Measurements from ENCODE around the gene ARSA. TPM values are rescaled to one million over a fixed set of nuclear protein-coding genes. Genes with fewer than 3 reads are reported as not detected.
"Not testable (repeated sequence)": the region's sequence is repeated elsewhere in the genome, so short reads cannot be mapped to it uniquely, and the experiment has no call there.

ARSA gene
- total RNA-seq, 1 donor from 2014 or later = 12.1 TPM

- no peaks in the 10 kb centered on the region for H3K36me3 ChIP-seq (ENCODE audit: control insufficient read depth, insufficient read depth, low read length)
- DNase-seq (ENCODE audit: low read depth) = no peak
- TF ChIP-seq CTCF (IDR thresholded peaks at IDR 0.05; ENCODE audit: insufficient read depth, low read length, severe bottlenecking) = no peak
- FAIRE-seq = no peak
- no peaks in the 10 kb centered on the region for H3K27me3 ChIP-seq (ENCODE audit: control insufficient read depth, insufficient read depth, low read length)
- H3K4me3 ChIP-seq (ENCODE audit: low read depth, low read length) = no peak overlapping the region
Observed at GRCh38 chr22:50670914-50671538, 43.1 kb upstream of the ARSA start.

DNA sequence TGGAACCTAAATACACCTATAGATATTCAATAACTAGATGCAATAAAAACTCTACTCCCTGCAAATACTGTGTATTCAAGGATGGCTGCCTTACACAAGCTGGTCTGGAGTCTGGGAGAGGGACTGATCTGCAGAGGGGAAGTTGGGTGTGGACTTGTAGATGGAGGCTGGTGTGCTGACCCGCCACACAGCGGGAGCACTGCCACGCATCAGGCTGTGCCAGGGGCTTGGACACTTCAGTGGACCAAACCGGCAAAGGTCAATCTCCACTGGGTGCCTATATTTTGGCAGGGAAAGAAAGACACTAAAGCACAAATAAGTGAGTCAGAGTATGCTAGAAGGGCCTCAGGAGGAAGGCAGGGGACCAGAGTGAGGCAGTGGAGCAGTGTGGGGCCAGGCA is 42.6 kb upstream of the ARSA start:
- no peak for TF ChIP-seq CTCF (IDR thresholded peaks at IDR 0.05; ENCODE audit: insufficient read depth, low read length, severe bottlenecking)
- Histone ChIP-seq H3K36me3 (ENCODE audit: control insufficient read depth, insufficient read depth, low read length) (no peaks in the 10 kb centered on the region), H3K27me3 (ENCODE audit: control insufficient read depth, insufficient read depth, low read length) (no peaks in the 10 kb centered on the region), H3K4me3 (ENCODE audit: low read depth, low read length) (no peak overlapping the region)
- DNase-seq (ENCODE audit: low read depth) (no peak), FAIRE-seq (no peak)

- H3K36me3 ChIP-seq (ENCODE audit: control insufficient read depth, insufficient read depth, low read length) = no peaks in the 10 kb centered on the region
- no peak overlapping the region for H3K4me3 ChIP-seq (ENCODE audit: low read depth, low read length)
- H3K27me3 ChIP-seq (ENCODE audit: control insufficient read depth, insufficient read depth, low read length) = no peaks in the 10 kb centered on the region
- FAIRE-seq (no peak), DNase-seq (ENCODE audit: low read depth) (no peak)
- TF ChIP-seq CTCF (IDR thresholded peaks at IDR 0.05; ENCODE audit: insufficient read depth, low read length, severe bottlenecking) = no peak
Observed at GRCh38 chr22:50665738-50666137, 37.8 kb upstream of the ARSA start.

DNA sequence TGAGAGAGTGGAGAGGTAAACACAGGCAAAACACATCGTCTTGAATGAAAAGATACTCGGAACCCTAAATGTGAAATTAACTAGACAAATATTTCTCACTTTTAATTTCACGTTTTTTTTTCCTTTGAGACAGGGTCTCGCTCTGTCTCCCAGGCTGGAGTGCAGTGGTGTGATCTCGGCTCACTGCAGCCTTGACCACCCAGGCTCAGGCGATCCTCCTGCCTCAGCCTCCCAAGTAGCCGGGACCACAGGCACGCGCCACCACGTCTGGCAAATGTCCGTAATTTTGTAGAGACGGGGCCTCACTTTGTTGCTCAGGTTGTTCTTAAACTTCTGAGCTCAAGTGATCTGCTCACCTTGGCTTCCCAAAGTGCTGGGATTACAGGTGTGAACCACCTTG is 37.3 kb upstream of the ARSA start:
- no peak for FAIRE-seq
- no peaks in the 10 kb centered on the region for H3K36me3 ChIP-seq (ENCODE audit: control insufficient read depth, insufficient read depth, low read length)
- TF ChIP-seq CTCF (IDR thresholded peaks at IDR 0.05; ENCODE audit: insufficient read depth, low read length, severe bottlenecking) = no peak
- no peak overlapping the region for H3K4me3 ChIP-seq (ENCODE audit: low read depth, low read length)
- H3K27me3 ChIP-seq (ENCODE audit: control insufficient read depth, insufficient read depth, low read length) = no peaks in the 10 kb centered on the region
- no peak for DNase-seq (ENCODE audit: low read depth)

DNA sequence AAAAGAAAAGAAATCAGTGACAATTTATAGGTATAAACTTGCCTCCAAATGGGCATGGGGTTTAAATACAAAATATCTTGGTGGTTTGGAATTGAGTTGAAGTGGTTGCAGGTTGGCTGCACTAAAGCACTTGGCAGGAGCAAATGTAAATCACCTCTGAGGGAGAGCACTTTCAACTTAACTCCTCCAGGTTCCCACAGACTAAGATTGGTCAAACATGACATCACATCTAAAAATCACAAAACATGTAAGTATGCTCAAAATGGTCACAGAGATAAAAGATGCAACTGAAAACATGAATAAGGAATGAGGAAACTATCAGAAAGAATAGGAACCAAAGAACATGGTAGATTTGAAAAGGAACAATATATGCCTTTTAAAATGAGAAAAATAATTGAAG is 32.4 kb upstream of the ARSA start:
- TF ChIP-seq CTCF (IDR thresholded peaks at IDR 0.05; ENCODE audit: insufficient read depth, low read length, severe bottlenecking) = no peak
- no peaks in the 10 kb centered on the region for H3K36me3 ChIP-seq (ENCODE audit: control insufficient read depth, insufficient read depth, low read length)
- FAIRE-seq (no peak), DNase-seq (ENCODE audit: low read depth) (no peak)
- H3K27me3 ChIP-seq (ENCODE audit: control insufficient read depth, insufficient read depth, low read length) = no peaks in the 10 kb centered on the region
- no peak overlapping the region for H3K4me3 ChIP-seq (ENCODE audit: low read depth, low read length)

GRCh38 chr22:50659711-50660110 is 31.8 kb upstream of the ARSA start:
- not testable (repeated sequence) for FAIRE-seq; H3K36me3 ChIP-seq (ENCODE audit: control insufficient read depth, insufficient read depth, low read length); H3K27me3 ChIP-seq (ENCODE audit: control insufficient read depth, insufficient read depth, low read length); H3K4me3 ChIP-seq (ENCODE audit: low read depth, low read length); DNase-seq (ENCODE audit: low read depth)

All from bronchial epithelial cell (primary cell).